HepG2 (cell line): ENCODE data around the gene ARHGEF40.

Experiments used
- CBX5 ChIP-seq: sonication (generic); formaldehyde crosslinking; IDR thresholded peaks from 2 replicates; pipeline ENCODE4 v1.4.0; 2020; ENCODE audit warnings: missing genetic modification reagents, borderline replicate concordance
- ZNF432 ChIP-seq: sonication (generic); formaldehyde crosslinking; IDR thresholded peaks from 2 replicates; pipeline ENCODE4 v1.5.0; 2020; ENCODE audit warnings: missing genetic modification reagents, mild to moderate bottlenecking, borderline replicate concordance
- TF ChIP-seq, protein P1 (sequence below): sonication (generic); formaldehyde crosslinking; IDR thresholded peaks from 2 replicates; pipeline ENCODE4 v1.4.0; 2020; ENCODE audit warnings: missing genetic modification reagents

DNA sequence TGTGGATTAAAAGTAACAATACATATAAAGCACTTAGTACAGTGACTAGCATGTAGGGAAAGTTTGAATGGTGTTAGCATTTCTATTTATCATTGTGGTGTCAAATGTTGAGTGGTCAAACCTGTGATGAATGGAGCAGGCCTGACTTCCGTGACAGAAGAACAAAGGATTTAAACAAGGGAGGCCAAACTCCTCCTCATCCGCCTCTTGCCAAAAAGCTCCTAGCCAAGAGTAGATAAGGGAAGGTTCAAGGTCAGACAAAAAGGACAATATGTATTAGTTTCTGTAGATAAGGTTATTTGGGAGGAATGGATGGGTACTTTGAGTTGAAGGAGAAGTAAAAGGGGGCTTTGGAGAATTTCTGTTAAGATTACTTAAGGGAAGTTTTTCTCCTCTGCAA, 21.5 kb upstream of the ARHGEF40 start:
- TF ChIP-seq ZNF432 (CRISPR knock-in tag) (no peak), CBX5 (no peak)
- TF ChIP-seq, protein P1, sequence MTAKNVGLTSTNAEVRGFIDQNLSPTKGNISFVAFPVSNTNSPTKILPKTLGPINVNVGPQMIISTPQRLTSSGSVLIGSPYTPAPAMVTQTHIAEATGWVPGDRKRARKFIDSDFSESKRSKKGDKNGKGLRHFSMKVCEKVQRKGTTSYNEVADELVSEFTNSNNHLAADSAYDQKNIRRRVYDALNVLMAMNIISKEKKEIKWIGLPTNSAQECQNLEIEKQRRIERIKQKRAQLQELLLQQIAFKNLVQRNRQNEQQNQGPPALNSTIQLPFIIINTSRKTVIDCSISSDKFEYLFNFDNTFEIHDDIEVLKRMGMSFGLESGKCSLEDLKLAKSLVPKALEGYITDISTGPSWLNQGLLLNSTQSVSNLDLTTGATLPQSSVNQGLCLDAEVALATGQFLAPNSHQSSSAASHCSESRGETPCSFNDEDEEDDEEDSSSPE (CRISPR knock-in tag): no peak
